Sigmoid colon (tissue), 7 donors: ENCODE results near the gene KRTAP9-8. TPM values are rescaled to one million over a fixed set of nuclear protein-coding genes. Genes with fewer than 3 reads are reported as not detected.

Experiments
- DNase-seq: peaks from one replicate; pipeline ENCODE4 v3.0.0-alpha.2; 2019
- H3K27ac ChIP-seq, 4 donors: fragments of 200-600 bp; sonication (generic); one replicate each; pipeline ENCODE4 v1.5.1; 2016 to 2019; ENCODE audit warnings: mild to moderate bottlenecking in 1 of 4
- H3K27me3 ChIP-seq, 3 donors: fragments of 200-600 bp; sonication (generic); one replicate each; pipeline ENCODE4 v1.5.1; 2019; ENCODE audit warnings: mild to moderate bottlenecking in 1 of 3
- H3K36me3 ChIP-seq, 4 donors: fragments of 200-600 bp; sonication (generic); one replicate each; pipeline ENCODE4 v1.5.1; 2016 to 2019
- H3K4me1 ChIP-seq, 4 donors: fragments of 200-600 bp; sonication (generic); one replicate each; pipeline ENCODE4 v1.5.1; 2017 to 2019
- H3K4me3 ChIP-seq, 4 donors: fragments of 200-600 bp; sonication (generic); one replicate each; pipeline ENCODE4 v1.5.1; 2017 to 2019; ENCODE audit warnings: mild to moderate bottlenecking in 2 of 4, moderate library complexity in 1 of 4
- H3K9me3 ChIP-seq, 4 donors: fragments of 200-600 bp in 3 of 4; sonication (generic) in 3 of 4; one replicate each; pipeline versions ENCODE4 v1.5.1 to v1.6.1; 2013 to 2019
- CTCF ChIP-seq, 4 experiments: fragments of 450-650 bp in 3 of 4; fragments of 200-600 bp in 1 of 4; IDR thresholded peaks; one replicate each; pipeline ENCODE4 v1.5.1; 2016 to 2019; ENCODE audit warnings: antibody characterized with exemption in 4 of 4, mild to moderate bottlenecking in 3 of 4, moderate library complexity in 2 of 4
- EP300 ChIP-seq, 4 donors: sonication (generic); formaldehyde crosslinking; IDR thresholded peaks; one replicate each; pipeline ENCODE4 v1.6.1; 2017; ENCODE audit warnings: antibody characterized with exemption in 4 of 4
- POLR2A ChIP-seq, 2 donors: fragments of 450-650 bp; IDR thresholded peaks; one replicate each; pipeline ENCODE4 v1.6.1; 2016; ENCODE audit warnings: antibody characterized with exemption in 2 of 2, mild to moderate bottlenecking in 2 of 2, moderate library complexity in 2 of 2
- POLR2AphosphoS5 ChIP-seq, 4 donors: sonication (generic); formaldehyde crosslinking; IDR thresholded peaks; one replicate each; pipeline ENCODE4 v1.6.1; 2017; ENCODE audit warnings: antibody characterized with exemption in 4 of 4
- WGBS, 2 donors: extraction: QIAGEN DNeasy Blood & Tissue Kit; methylation state at CpG; one replicate each; pipeline ENCODE4 v1.1.7; 2013; 5-methylcytosine and 5-hydroxymethylcytosine counted together
- intact Hi-C: fragments of 100-400 bp; cut with DNase I; formaldehyde crosslinking; loops from one replicate; pipeline ENCODE4 v1.15.1; 2023
- polyA plus RNA-seq, 3 donors: library from polyadenylated mRNA; stranded (reverse); fragments of 200-250 nt; gene quantifications; one replicate each; pipeline ENCODE4 v1.2.3, GENCODE V29; 2013
- small RNA-seq, 3 donors: library from RNA; depleted of rRNA; stranded (forward); fragments of <200 nt; gene quantifications; one replicate each; pipeline ENCODE3, GENCODE V24; 2016
- total RNA-seq, 4 donors: library from RNA; depleted of rRNA; stranded (reverse); fragments of >200 nt; gene quantifications; one replicate each; pipeline ENCODE4 v1.1.0, GENCODE V29; 2016
- donor health status: healthy with polysubstance abuse.
- donor health status: Bipolar disorder and iron deficiency.
- donor health status: healthy.

Gene KRTAP9-8
- total and polyA plus RNA-seq, 7 donors = not detected

GRCh38 chr17:41284546-41284945, 46.7 kb downstream of the KRTAP9-8 start:
- no peaks in the 10 kb centered on the region for H3K9me3 ChIP-seq
- H3K36me3 ChIP-seq = no peaks in the 10 kb centered on the region
- no peak for DNase-seq
- peaks cover 0 to 7% (median 3%) of the 10 kb centered on the region in 4 donors for H3K4me1 ChIP-seq
- intact Hi-C loops = no loop called here
- whole genome bisulfite sequencing, 2 donors = 26 to 54% methylated on average over 2 of the region's 2 CpGs
- no peak overlapping the region for H3K4me3 ChIP-seq
- no peak overlapping the region for H3K27ac ChIP-seq
- TF ChIP-seq POLR2AphosphoS5 (IDR thresholded peaks at IDR 0.05) = no peak
- no peak for TF ChIP-seq CTCF (IDR thresholded peaks at IDR 0.05)
- no peaks in the 10 kb centered on the region for H3K27me3 ChIP-seq

- Histone ChIP-seq H3K4me1 (peaks cover 0 to 7% (median 3%) of the 10 kb centered on the region in 4 donors), H3K4me3 (no peak overlapping the region), H3K27me3 (no peaks in the 10 kb centered on the region), H3K36me3 (no peaks in the 10 kb centered on the region), H3K9me3 (no peaks in the 10 kb centered on the region), H3K27ac (no peak overlapping the region)
- no peak for DNase-seq
- intact Hi-C loops = no loop called here
- WGBS, 2 donors = 28 to 58% methylated on average over 3 of the region's 3 CpGs
- TF ChIP-seq CTCF (IDR thresholded peaks at IDR 0.05) = no peak
- no peak for TF ChIP-seq POLR2A (IDR thresholded peaks at IDR 0.05)
- no peak for TF ChIP-seq POLR2AphosphoS5 (IDR thresholded peaks at IDR 0.05)
- no peak for TF ChIP-seq EP300 (IDR thresholded peaks at IDR 0.05)
Measured at GRCh38 chr17:41287050-41287449, 49.3 kb downstream of the KRTAP9-8 start.

Small RNAs within 50 kb of the gene (small RNA-seq; reads per million reads assigned to genes)
- 0 reads per million in 3 donors for gene KRTAP9-10P

Other genes with a start within 250 kb of the KRTAP9-8 start
Only the 30 nearest of the 41 such genes appear.
- gene KRTAP2-2, start 182.8 kb upstream of the KRTAP9-8 start, total RNA-seq = not detected
- gene KRTAP2-2, start 182.8 kb upstream of the KRTAP9-8 start, polyA plus RNA-seq = not detected
- gene KRTAP2-3, start 177.9 kb upstream of the KRTAP9-8 start, total RNA-seq = not detected
- not detected for gene KRTAP2-3, start 177.9 kb upstream of the KRTAP9-8 start, polyA plus RNA-seq
- not detected for gene KRTAP2-4, start 172.1 kb upstream of the KRTAP9-8 start, total RNA-seq
- not detected for gene KRTAP2-4, start 172.1 kb upstream of the KRTAP9-8 start, polyA plus RNA-seq
- not detected for gene KRTAP4-7, start 153.8 kb upstream of the KRTAP9-8 start, total RNA-seq
- not detected for gene KRTAP4-7, start 153.8 kb upstream of the KRTAP9-8 start, polyA plus RNA-seq
- gene KRTAP4-8, start 139.9 kb upstream of the KRTAP9-8 start, total RNA-seq = not detected
- gene KRTAP4-8, start 139.9 kb upstream of the KRTAP9-8 start, polyA plus RNA-seq = not detected
- gene KRTAP4-16, start 135.8 kb upstream of the KRTAP9-8 start, total RNA-seq = not detected
- not detected for gene KRTAP4-16, start 135.8 kb upstream of the KRTAP9-8 start, polyA plus RNA-seq
- gene KRTAP4-9, start 132.6 kb upstream of the KRTAP9-8 start, total RNA-seq = not detected
- not detected for gene KRTAP4-9, start 132.6 kb upstream of the KRTAP9-8 start, polyA plus RNA-seq
- not detected for gene KRTAP4-11, start 119.6 kb upstream of the KRTAP9-8 start, total RNA-seq
- gene KRTAP4-11, start 119.6 kb upstream of the KRTAP9-8 start, polyA plus RNA-seq = not detected
- gene KRTAP4-12, start 113.8 kb upstream of the KRTAP9-8 start, total RNA-seq = not detected
- gene KRTAP4-12, start 113.8 kb upstream of the KRTAP9-8 start, polyA plus RNA-seq = not detected
- gene KRTAP4-6, start 97.5 kb upstream of the KRTAP9-8 start, total RNA-seq = not detected
- gene KRTAP4-6, start 97.5 kb upstream of the KRTAP9-8 start, polyA plus RNA-seq = not detected
- not detected for gene KRTAP4-5, start 88.2 kb upstream of the KRTAP9-8 start, total RNA-seq
- not detected for gene KRTAP4-5, start 88.2 kb upstream of the KRTAP9-8 start, polyA plus RNA-seq
- not detected for gene KRTAP4-4, start 77.3 kb upstream of the KRTAP9-8 start, total RNA-seq
- gene KRTAP4-4, start 77.3 kb upstream of the KRTAP9-8 start, polyA plus RNA-seq = not detected
- not detected for gene KRTAP4-3, start 69.8 kb upstream of the KRTAP9-8 start, total RNA-seq
- not detected for gene KRTAP4-3, start 69.8 kb upstream of the KRTAP9-8 start, polyA plus RNA-seq
- gene KRTAP4-2, start 59.8 kb upstream of the KRTAP9-8 start, total RNA-seq = not detected
- not detected for gene KRTAP4-2, start 59.8 kb upstream of the KRTAP9-8 start, polyA plus RNA-seq
- gene KRTAP4-1, start 53.1 kb upstream of the KRTAP9-8 start, total RNA-seq = not detected
- gene KRTAP4-1, start 53.1 kb upstream of the KRTAP9-8 start, polyA plus RNA-seq = 1 to 10 TPM in 1 of 3 donors, not detected in 2; 1.4 TPM
- not detected for gene KRTAP9-1, start 48.1 kb upstream of the KRTAP9-8 start, total RNA-seq
- gene KRTAP9-1, start 48.1 kb upstream of the KRTAP9-8 start, polyA plus RNA-seq = not detected
- gene KRTAP9-2, start 11.4 kb upstream of the KRTAP9-8 start, total RNA-seq = not detected
- not detected for gene KRTAP9-2, start 11.4 kb upstream of the KRTAP9-8 start, polyA plus RNA-seq
- gene KRTAP9-3, start 5.5 kb upstream of the KRTAP9-8 start, total RNA-seq = not detected
- gene KRTAP9-3, start 5.5 kb upstream of the KRTAP9-8 start, polyA plus RNA-seq = not detected
- not detected for gene KRTAP9-4, start 11.7 kb downstream of the KRTAP9-8 start, total RNA-seq
- not detected for gene KRTAP9-4, start 11.7 kb downstream of the KRTAP9-8 start, polyA plus RNA-seq
- not detected for gene KRTAP9-9, start 17.4 kb downstream of the KRTAP9-8 start, total RNA-seq
- gene KRTAP9-9, start 17.4 kb downstream of the KRTAP9-8 start, polyA plus RNA-seq = not detected
- gene KRTAP9-6, start 27.4 kb downstream of the KRTAP9-8 start, total RNA-seq = not detected
- gene KRTAP9-6, start 27.4 kb downstream of the KRTAP9-8 start, polyA plus RNA-seq = not detected
- gene KRTAP9-7, start 37.7 kb downstream of the KRTAP9-8 start, total RNA-seq = not detected
- gene KRTAP9-7, start 37.7 kb downstream of the KRTAP9-8 start, polyA plus RNA-seq = not detected
- not detected for gene KRTAP29-1, start 64.9 kb downstream of the KRTAP9-8 start, total RNA-seq
- gene KRTAP29-1, start 64.9 kb downstream of the KRTAP9-8 start, polyA plus RNA-seq = not detected
- gene KRTAP16-1, start 71.3 kb downstream of the KRTAP9-8 start, total RNA-seq = not detected
- gene KRTAP16-1, start 71.3 kb downstream of the KRTAP9-8 start, polyA plus RNA-seq = not detected
- not detected for gene KRTAP17-1, start 77.7 kb downstream of the KRTAP9-8 start, total RNA-seq
- not detected for gene KRTAP17-1, start 77.7 kb downstream of the KRTAP9-8 start, polyA plus RNA-seq
- not detected for gene KRT33A, start 112.8 kb downstream of the KRTAP9-8 start, total RNA-seq
- not detected for gene KRT33A, start 112.8 kb downstream of the KRTAP9-8 start, polyA plus RNA-seq
- gene KRT33B, start 131.8 kb downstream of the KRTAP9-8 start, total RNA-seq = not detected
- not detected for gene KRT33B, start 131.8 kb downstream of the KRTAP9-8 start, polyA plus RNA-seq
- not detected for gene KRT34, start 144.3 kb downstream of the KRTAP9-8 start, total RNA-seq
- gene KRT34, start 144.3 kb downstream of the KRTAP9-8 start, polyA plus RNA-seq = not detected
- gene KRT31, start 159.6 kb downstream of the KRTAP9-8 start, total RNA-seq = not detected
- gene KRT31, start 159.6 kb downstream of the KRTAP9-8 start, polyA plus RNA-seq = not detected
- not detected for gene KRT37, start 186.6 kb downstream of the KRTAP9-8 start, total RNA-seq
- gene KRT37, start 186.6 kb downstream of the KRTAP9-8 start, polyA plus RNA-seq = not detected